NCI-H1092 (cell line): Measurements from ENCODE around the gene ZAR1L.

Experiments
- DNase-seq: peaks from one replicate; lab custom pipeline; 2025; lab: John Stamatoyannopoulos, UW

ZAR1L gene

DNA sequence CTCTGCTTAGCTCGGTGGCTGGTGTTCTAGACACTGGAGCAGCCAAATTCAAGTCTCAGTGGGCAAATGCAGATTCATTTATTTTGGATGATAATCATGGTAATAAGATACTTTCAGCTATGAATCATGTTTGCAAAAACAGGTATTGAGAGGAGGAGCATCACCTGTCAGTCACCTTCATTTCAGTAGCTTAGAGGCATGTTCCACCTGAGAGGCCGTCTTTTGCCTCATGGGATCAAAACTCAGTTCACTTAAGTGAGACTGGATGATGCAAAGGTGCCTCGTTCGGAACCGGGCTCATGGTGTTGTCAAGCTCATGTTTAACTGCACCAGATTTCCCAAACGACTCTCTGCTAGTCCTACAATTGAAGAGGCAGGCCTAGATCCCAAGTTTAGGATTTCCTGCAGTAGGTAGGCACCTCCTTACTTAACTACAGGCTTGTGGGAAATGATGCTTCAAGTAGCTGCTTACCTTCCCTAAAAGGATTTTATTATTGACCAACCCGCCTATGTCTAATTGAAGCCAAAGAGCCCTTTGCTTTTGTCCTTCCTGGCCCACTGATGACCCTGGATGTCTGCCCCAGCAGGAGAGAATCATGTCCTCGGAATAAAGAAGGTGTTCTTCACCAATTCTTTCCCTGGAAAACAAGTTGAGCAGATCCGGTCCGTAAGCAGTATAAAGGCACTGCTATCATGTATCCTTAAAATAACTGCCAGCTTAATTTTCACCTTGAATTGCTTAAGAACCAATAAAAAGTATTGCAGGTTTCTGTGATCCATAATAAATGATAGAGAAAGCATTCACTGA, 60.0 kb downstream of the ZAR1L start:
- no peak for DNase-seq

DNA sequence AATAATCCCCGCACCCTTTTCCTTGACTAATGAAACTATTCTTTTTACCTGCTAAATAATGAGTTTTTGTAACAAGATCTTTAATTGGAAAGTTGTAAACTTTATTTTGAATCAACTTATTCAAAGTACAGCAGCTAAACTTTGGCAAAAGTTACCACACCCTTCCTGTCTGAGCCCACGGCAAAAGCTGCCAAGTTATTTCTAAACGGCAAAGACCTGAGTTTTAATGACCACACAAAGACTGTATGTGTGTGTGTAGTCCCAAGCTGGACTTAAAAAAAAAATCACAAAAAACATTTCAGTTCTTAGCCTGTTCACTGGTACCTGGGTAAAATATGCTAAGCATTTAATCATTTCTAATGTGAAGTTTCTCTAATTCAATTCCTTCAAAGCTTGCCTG, 60.7 kb downstream of the ZAR1L start:
- DNase-seq = no peak

DNA sequence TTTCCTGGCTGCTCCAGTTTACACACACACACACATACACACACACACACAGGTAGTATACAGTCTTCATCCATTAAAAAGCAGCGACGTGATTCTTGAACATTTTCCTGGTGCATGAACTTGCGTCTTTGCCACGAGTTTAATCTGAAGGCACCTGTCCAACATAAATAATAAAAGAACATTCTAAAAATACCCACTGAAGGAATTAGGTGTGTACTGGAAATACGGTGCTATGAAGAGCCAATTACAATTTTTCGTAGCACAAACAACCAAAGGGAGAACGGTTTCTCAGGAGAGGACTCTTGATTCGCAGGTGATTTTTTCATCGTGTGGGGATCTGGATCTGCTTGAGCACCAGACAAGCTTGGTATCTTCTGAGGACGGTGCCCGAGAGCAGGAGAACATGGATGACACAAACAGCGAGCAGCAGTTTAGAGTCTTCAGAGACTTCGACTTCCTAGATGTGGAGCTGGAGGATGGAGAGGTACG, 61.2 kb downstream of the ZAR1L start:
- no peak for DNase-seq
